ENCODE results near the gene USP26.

USP26 gene

DNA sequence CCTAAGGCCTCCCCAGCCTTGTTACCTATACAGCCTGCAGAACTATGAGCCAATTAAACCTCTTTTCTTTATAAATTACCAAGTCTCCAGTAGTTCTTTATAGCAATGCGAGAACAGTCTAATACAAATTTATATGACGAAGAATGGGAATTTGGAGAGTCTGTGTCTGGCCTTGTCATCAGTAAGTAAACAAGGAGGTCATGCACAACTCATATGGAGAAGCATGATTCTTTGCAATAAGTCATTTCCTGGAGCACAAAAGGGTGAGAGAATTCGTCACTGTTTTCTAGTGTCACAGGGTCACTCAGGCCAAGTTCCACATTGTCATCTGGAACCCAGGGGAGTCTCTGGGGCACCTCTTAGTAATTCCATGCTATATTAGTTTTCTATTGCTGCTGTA lies 89.5 kb downstream of the USP26 start:
- TF ChIP-seq TAF1 (IDR thresholded peaks at IDR 0.05; ENCODE audit: borderline replicate concordance, insufficient read depth, low read length) (no peak), FOXP2 (optimal IDR thresholded peaks at IDR 0.05; ENCODE audit: borderline replicate concordance, extremely low read depth, extremely low read length, insufficient read depth) (no peak), POLR2AphosphoS5 (IDR thresholded peaks at IDR 0.05; ENCODE audit: low read depth, low read length) (no peak), SIN3A (IDR thresholded peaks at IDR 0.05; ENCODE audit: borderline replicate concordance, insufficient read depth, low read length) (no peak)
- TF ChIP-seq, protein P1, sequence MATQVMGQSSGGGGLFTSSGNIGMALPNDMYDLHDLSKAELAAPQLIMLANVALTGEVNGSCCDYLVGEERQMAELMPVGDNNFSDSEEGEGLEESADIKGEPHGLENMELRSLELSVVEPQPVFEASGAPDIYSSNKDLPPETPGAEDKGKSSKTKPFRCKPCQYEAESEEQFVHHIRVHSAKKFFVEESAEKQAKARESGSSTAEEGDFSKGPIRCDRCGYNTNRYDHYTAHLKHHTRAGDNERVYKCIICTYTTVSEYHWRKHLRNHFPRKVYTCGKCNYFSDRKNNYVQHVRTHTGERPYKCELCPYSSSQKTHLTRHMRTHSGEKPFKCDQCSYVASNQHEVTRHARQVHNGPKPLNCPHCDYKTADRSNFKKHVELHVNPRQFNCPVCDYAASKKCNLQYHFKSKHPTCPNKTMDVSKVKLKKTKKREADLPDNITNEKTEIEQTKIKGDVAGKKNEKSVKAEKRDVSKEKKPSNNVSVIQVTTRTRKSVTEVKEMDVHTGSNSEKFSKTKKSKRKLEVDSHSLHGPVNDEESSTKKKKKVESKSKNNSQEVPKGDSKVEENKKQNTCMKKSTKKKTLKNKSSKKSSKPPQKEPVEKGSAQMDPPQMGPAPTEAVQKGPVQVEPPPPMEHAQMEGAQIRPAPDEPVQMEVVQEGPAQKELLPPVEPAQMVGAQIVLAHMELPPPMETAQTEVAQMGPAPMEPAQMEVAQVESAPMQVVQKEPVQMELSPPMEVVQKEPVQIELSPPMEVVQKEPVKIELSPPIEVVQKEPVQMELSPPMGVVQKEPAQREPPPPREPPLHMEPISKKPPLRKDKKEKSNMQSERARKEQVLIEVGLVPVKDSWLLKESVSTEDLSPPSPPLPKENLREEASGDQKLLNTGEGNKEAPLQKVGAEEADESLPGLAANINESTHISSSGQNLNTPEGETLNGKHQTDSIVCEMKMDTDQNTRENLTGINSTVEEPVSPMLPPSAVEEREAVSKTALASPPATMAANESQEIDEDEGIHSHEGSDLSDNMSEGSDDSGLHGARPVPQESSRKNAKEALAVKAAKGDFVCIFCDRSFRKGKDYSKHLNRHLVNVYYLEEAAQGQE (IDR thresholded peaks at IDR 0.05; ENCODE audit: insufficient read depth in 1 of 2, low read depth in 2 of 2, low read length in 2 of 2): no peak

DNA sequence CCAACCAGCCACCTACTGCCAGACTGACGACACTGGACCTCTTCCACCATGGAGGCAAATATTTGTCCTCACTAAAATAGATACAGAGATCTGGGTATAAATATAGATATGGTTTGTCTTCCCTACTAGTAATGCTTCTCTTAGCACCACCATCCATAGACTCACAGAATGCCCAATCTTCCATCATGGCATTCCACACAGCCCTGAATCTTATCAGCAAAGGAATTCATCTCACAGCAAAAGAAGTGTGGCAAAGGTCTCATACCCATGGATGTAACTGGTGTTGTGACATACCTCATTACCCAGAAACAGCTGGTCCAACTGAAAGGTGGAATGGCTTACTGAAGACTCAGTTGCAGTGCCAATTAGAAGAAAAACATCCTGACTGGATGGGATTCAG lies 91.3 kb downstream of the USP26 start:
- TF ChIP-seq, protein P1 (IDR thresholded peaks at IDR 0.05; ENCODE audit: insufficient read depth in 1 of 2, low read depth in 2 of 2, low read length in 2 of 2): no peak
- TF ChIP-seq TAF1 (IDR thresholded peaks at IDR 0.05; ENCODE audit: borderline replicate concordance, insufficient read depth, low read length) (no peak), FOXP2 (optimal IDR thresholded peaks at IDR 0.05; ENCODE audit: borderline replicate concordance, extremely low read depth, extremely low read length, insufficient read depth) (no peak), POLR2AphosphoS5 (IDR thresholded peaks at IDR 0.05; ENCODE audit: low read depth, low read length) (no peak), SIN3A (IDR thresholded peaks at IDR 0.05; ENCODE audit: borderline replicate concordance, insufficient read depth, low read length) (no peak)

DNA sequence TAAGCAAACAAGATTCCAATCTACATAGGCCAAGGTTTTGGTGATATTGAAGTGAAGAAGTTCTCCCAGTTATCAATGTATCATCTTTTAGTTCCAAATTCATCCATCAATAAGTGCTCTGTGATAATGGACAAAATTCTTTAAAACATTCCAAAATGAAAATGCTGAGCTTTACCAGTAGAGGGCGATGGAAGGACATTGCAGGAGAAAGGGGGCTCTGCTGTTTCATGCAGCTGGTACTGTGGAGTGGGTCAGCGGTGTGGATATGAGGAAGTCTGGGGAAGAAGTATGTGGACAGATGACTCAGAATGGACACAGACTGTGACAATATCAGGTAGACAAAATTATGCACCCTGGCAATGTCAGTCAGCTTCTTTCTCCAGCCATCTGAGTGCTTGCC lies 91.9 kb downstream of the USP26 start:
- TF ChIP-seq, protein P1 (IDR thresholded peaks at IDR 0.05; ENCODE audit: insufficient read depth in 1 of 2, low read depth in 2 of 2, low read length in 2 of 2): no peak
- TF ChIP-seq FOXP2 (optimal IDR thresholded peaks at IDR 0.05; ENCODE audit: borderline replicate concordance, extremely low read depth, extremely low read length, insufficient read depth): no peak
- no peak for TF ChIP-seq SIN3A (IDR thresholded peaks at IDR 0.05; ENCODE audit: borderline replicate concordance, insufficient read depth, low read length)
- TF ChIP-seq TAF1 (IDR thresholded peaks at IDR 0.05; ENCODE audit: borderline replicate concordance, insufficient read depth, low read length): no peak
- no peak for TF ChIP-seq POLR2AphosphoS5 (IDR thresholded peaks at IDR 0.05; ENCODE audit: low read depth, low read length)

DNA sequence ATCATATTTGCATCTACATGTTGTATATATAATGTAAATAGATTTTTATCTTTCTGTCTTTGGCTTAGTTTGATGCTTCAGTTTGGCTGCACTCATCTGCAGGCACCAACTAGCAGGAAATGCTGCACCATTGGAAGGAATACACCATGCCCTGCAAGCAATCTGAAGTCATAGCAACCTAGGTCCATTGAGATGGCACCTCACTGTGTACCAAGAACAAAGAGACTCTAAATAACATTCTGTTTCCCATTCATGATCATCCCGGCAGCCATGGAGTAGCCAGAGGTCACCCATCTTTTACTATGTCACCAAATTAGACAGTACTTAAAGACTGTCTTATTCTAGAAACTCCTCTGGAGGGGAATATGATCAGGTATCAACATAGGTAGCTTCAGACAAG lies 97.7 kb downstream of the USP26 start:
- no peak for TF ChIP-seq POLR2AphosphoS5 (IDR thresholded peaks at IDR 0.05; ENCODE audit: low read depth, low read length)
- TF ChIP-seq SIN3A (IDR thresholded peaks at IDR 0.05; ENCODE audit: borderline replicate concordance, insufficient read depth, low read length): no peak
- TF ChIP-seq FOXP2 (optimal IDR thresholded peaks at IDR 0.05; ENCODE audit: borderline replicate concordance, extremely low read depth, extremely low read length, insufficient read depth): no peak
- TF ChIP-seq TAF1 (IDR thresholded peaks at IDR 0.05; ENCODE audit: borderline replicate concordance, insufficient read depth, low read length): no peak
- TF ChIP-seq, protein P1 (IDR thresholded peaks at IDR 0.05; ENCODE audit: insufficient read depth in 1 of 2, low read depth in 2 of 2, low read length in 2 of 2): no peak

DNA sequence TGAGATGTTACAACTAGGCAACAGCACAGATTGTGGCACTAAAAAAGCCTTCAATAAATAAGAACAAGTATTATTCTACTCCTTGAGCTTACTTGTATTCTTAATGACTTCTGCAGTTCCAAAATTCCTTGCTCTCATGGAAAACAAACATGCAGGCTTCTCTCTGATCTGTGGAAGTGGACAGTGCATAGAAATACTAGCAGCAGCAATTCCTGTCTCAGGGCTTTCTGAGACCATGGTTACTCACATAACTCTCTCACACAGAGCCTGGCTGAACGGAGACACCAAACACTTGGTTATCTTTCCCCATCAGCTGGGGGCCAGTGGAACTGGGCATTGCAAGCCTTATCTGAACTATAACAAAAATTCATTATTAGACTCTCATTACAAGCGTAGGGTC lies 106.1 kb downstream of the USP26 start:
- TF ChIP-seq POLR2AphosphoS5 (IDR thresholded peaks at IDR 0.05; ENCODE audit: low read depth, low read length) (no peak), SIN3A (IDR thresholded peaks at IDR 0.05; ENCODE audit: borderline replicate concordance, insufficient read depth, low read length) (no peak), FOXP2 (optimal IDR thresholded peaks at IDR 0.05; ENCODE audit: borderline replicate concordance, extremely low read depth, extremely low read length, insufficient read depth) (no peak), TAF1 (IDR thresholded peaks at IDR 0.05; ENCODE audit: borderline replicate concordance, insufficient read depth, low read length) (no peak)
- TF ChIP-seq, protein P1 (IDR thresholded peaks at IDR 0.05; ENCODE audit: insufficient read depth in 1 of 2, low read depth in 2 of 2, low read length in 2 of 2): no peak

All from PFSK-1 (cell line).